Measurements from ENCODE around the gene PRKAA1. TPM values are rescaled to one million over a fixed set of nuclear protein-coding genes. Genes with fewer than 3 reads are reported as not detected.
A peak's percentile ranks its signal among the peaks of the same experiment; 100 is the strongest.

PRKAA1 gene
- total RNA-seq, 1 donor from 2014 or later: 39.2 TPM

GRCh38 chr5:40755407-40756365, 42.5 kb downstream of the PRKAA1 start, which contains the start of gene TTC33:
Gene TTC33 (minus strand): TSS chr5:40755961. CDS start chr5:40747018, 8,943 bp downstream.
- H3K9me3 Mint-ChIP-seq: no peaks in the 10 kb centered on the region
- H3K27me3 Mint-ChIP-seq (ENCODE audit: low read depth): no peaks in the 10 kb centered on the region
- no peak within 1 kb of the TSS for H3K27ac Mint-ChIP-seq (ENCODE audit: unreplicated experiment)
- H3K4me3 Mint-ChIP-seq: peak within 1 kb of the TSS; percentile 13
- H3K36me3 Mint-ChIP-seq (ENCODE audit: low read depth): peaks cover 6% of the 10 kb centered on the region
- H3K4me1 Mint-ChIP-seq: peaks cover 4% of the 10 kb centered on the region
- DNase-seq (ENCODE audit: low read depth, low spot score): peak; percentile 91
- peak; percentile 62 for TF ChIP-seq CTCF (conservative IDR thresholded peaks at IDR 0.05)

GRCh38 chr5:40755093-40755406, 43.1 kb downstream of the PRKAA1 start:
- peaks cover 4% of the 10 kb centered on the region for H3K4me1 Mint-ChIP-seq
- TF ChIP-seq CTCF (conservative IDR thresholded peaks at IDR 0.05): peak; percentile 69
- no peaks in the 10 kb centered on the region for H3K9me3 Mint-ChIP-seq
- H3K27ac Mint-ChIP-seq (ENCODE audit: unreplicated experiment): no peak overlapping the region
- peaks cover 10% of the 10 kb centered on the region for H3K36me3 Mint-ChIP-seq (ENCODE audit: low read depth)
- DNase-seq (ENCODE audit: low read depth, low spot score): peak; percentile 48
- H3K27me3 Mint-ChIP-seq (ENCODE audit: low read depth): no peaks in the 10 kb centered on the region
- no peak overlapping the region for H3K4me3 Mint-ChIP-seq

GRCh38 chr5:40754381-40755092, 43.6 kb downstream of the PRKAA1 start:
- no peak overlapping the region for H3K4me3 Mint-ChIP-seq
- H3K27ac Mint-ChIP-seq (ENCODE audit: unreplicated experiment): no peak overlapping the region
- H3K27me3 Mint-ChIP-seq (ENCODE audit: low read depth): no peaks in the 10 kb centered on the region
- peaks cover 4% of the 10 kb centered on the region for H3K4me1 Mint-ChIP-seq
- peaks cover 10% of the 10 kb centered on the region for H3K36me3 Mint-ChIP-seq (ENCODE audit: low read depth)
- DNase-seq (ENCODE audit: low read depth, low spot score): no peak
- no peak for TF ChIP-seq CTCF (conservative IDR thresholded peaks at IDR 0.05)
- H3K9me3 Mint-ChIP-seq: no peaks in the 10 kb centered on the region

- DNase-seq (ENCODE audit: low read depth, low spot score): no peak
- Mint-ChIP-seq H3K4me3 (no peak overlapping the region), H3K4me1 (no peaks in the 10 kb centered on the region), H3K9me3 (no peaks in the 10 kb centered on the region), H3K27me3 (ENCODE audit: low read depth) (no peaks in the 10 kb centered on the region), H3K27ac (ENCODE audit: unreplicated experiment) (no peak overlapping the region), H3K36me3 (ENCODE audit: low read depth) (peaks cover 14% of the 10 kb centered on the region)
- TF ChIP-seq CTCF (conservative IDR thresholded peaks at IDR 0.05): no peak
These were observed 51.5 kb downstream of the PRKAA1 start for GRCh38 chr5:40746703-40747102.

GRCh38 chr5:40743771-40744170, 54.4 kb downstream of the PRKAA1 start:
- TF ChIP-seq CTCF (conservative IDR thresholded peaks at IDR 0.05): no peak
- Mint-ChIP-seq H3K27me3 (ENCODE audit: low read depth) (no peaks in the 10 kb centered on the region), H3K9me3 (peaks cover 10% of the 10 kb centered on the region), H3K4me1 (no peaks in the 10 kb centered on the region), H3K27ac (ENCODE audit: unreplicated experiment) (no peak overlapping the region), H3K36me3 (ENCODE audit: low read depth) (peaks cover 27% of the 10 kb centered on the region), H3K4me3 (no peak overlapping the region)
- DNase-seq (ENCODE audit: low read depth, low spot score): no peak

Data from neural crest cell (in vitro differentiated cells).